Measurements from ENCODE around the gene SMIM10.
"Not testable (repeated sequence)": the region's sequence is repeated elsewhere in the genome, so short reads cannot be mapped to it uniquely, and the experiment has no call there.

Gene SMIM10

DNA sequence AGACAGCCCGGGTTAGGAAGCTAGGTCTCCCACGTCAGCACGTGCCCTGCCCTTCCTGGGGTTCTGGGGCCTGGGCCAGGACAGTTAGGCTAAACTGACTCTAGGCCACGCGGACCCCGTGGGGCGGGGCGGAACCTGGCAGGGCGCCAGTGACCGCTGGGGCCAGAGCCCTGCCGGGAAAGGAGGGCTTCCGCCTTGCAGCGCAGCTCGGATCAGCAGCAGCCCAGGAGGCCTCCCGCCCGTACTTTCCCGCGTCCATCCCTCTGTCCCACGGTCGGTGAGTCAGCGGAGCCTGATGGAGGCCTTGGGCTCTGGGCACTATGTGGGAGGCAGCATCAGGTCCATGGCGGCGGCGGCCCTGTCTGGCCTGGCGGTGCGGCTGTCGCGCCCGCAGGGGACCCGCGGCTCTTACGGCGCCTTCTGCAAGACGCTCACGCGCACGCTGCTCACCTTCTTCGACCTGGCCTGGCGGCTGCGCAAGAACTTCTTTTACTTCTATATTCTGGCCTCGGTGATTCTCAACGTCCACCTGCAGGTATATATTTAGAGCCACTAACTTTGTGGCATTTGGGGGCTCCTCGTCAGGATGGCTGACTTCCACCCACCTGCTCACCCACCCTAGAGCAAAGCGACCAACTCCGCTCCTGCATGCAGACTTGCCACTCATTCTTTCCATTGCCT is at the start of gene SMIM10:
Gene SMIM10 (plus strand): TSS at position 191 of the 681 bp plus-strand sequence. CDS start 105 bp downstream, at position 296.
- peak within 1 kb of the TSS; percentile 45 for H3K4me3 ChIP-seq (replicated peaks; ENCODE audit: low read depth, low read length)
- no peak for DNase-seq (ENCODE audit: extremely low read depth, low read depth)
- TF ChIP-seq, protein P1, sequence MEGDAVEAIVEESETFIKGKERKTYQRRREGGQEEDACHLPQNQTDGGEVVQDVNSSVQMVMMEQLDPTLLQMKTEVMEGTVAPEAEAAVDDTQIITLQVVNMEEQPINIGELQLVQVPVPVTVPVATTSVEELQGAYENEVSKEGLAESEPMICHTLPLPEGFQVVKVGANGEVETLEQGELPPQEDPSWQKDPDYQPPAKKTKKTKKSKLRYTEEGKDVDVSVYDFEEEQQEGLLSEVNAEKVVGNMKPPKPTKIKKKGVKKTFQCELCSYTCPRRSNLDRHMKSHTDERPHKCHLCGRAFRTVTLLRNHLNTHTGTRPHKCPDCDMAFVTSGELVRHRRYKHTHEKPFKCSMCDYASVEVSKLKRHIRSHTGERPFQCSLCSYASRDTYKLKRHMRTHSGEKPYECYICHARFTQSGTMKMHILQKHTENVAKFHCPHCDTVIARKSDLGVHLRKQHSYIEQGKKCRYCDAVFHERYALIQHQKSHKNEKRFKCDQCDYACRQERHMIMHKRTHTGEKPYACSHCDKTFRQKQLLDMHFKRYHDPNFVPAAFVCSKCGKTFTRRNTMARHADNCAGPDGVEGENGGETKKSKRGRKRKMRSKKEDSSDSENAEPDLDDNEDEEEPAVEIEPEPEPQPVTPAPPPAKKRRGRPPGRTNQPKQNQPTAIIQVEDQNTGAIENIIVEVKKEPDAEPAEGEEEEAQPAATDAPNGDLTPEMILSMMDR (IDR thresholded peaks at IDR 0.05; ENCODE audit: low read depth, low read length, missing control alignments), result no peak

DNA sequence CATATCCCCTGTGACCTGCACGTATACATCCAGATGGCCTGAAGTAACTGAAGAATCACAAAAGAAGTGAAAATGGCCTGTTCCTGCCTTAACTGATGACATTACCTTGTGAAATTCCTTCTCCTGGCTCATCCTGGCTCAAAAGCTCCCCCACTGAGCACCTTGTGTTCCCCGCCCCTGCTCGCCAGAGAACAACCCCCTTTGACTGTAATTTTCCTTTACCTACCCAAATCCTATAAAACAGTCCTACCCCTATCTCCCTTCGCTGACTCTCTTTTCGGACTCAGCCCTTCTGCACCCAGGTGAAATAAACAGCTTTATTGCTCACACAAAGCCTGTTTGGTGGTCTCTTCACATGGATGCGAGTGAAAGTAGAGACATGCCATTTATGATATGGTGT is 44.4 kb upstream of the SMIM10 start:
- DNase-seq (ENCODE audit: extremely low read depth, low read depth); H3K4me3 ChIP-seq (replicated peaks; ENCODE audit: low read depth, low read length): not testable (repeated sequence)

- TF ChIP-seq, protein P1 (IDR thresholded peaks at IDR 0.05; ENCODE audit: low read depth, low read length, missing control alignments), result no peak
- no peak overlapping the region for H3K4me3 ChIP-seq (replicated peaks; ENCODE audit: low read depth, low read length)
- DNase-seq (ENCODE audit: extremely low read depth, low read depth), result no peak
Observed at GRCh38 chrX:134948333-134949241, 42.2 kb upstream of the SMIM10 start.

GRCh38 chrX:134949271-134949670 is 41.5 kb upstream of the SMIM10 start:
- no peak overlapping the region for H3K4me3 ChIP-seq (replicated peaks; ENCODE audit: low read depth, low read length)
- no peak for DNase-seq (ENCODE audit: extremely low read depth, low read depth)
- TF ChIP-seq, protein P1 (IDR thresholded peaks at IDR 0.05; ENCODE audit: low read depth, low read length, missing control alignments), result no peak

- DNase-seq (ENCODE audit: extremely low read depth, low read depth), result no peak
- no peak overlapping the region for H3K4me3 ChIP-seq (replicated peaks; ENCODE audit: low read depth, low read length)
- TF ChIP-seq, protein P1 (IDR thresholded peaks at IDR 0.05; ENCODE audit: low read depth, low read length, missing control alignments), result no peak
Observed at GRCh38 chrX:134957836-134958235, 33.0 kb upstream of the SMIM10 start.

GRCh38 chrX:134960366-134960765 is 30.4 kb upstream of the SMIM10 start:
- H3K4me3 ChIP-seq (replicated peaks; ENCODE audit: low read depth, low read length); DNase-seq (ENCODE audit: extremely low read depth, low read depth): not testable (repeated sequence)

GRCh38 chrX:134963041-134963440 is 27.8 kb upstream of the SMIM10 start:
- TF ChIP-seq, protein P1 (IDR thresholded peaks at IDR 0.05; ENCODE audit: low read depth, low read length, missing control alignments), result no peak
- no peak overlapping the region for H3K4me3 ChIP-seq (replicated peaks; ENCODE audit: low read depth, low read length)
- no peak for DNase-seq (ENCODE audit: extremely low read depth, low read depth)

All from HFF-Myc (cell line).